Stimulated activated naive CD8-positive, alpha-beta T cell treated with anti-CD3 and anti-CD28 coated beads, Interleukin-15, Interleukin-2, amounts not matched to agents 100 U/mL and 50 U/mL, for 24 hours (primary cell): ENCODE measurements around the gene CHRFAM7A.
"Not testable (repeated sequence)": the region's sequence is repeated elsewhere in the genome, so short reads cannot be mapped to it uniquely, and the experiment has no call there.

Experiments used
- ATAC-seq: fragments of 150-1000 bp; cut with Tn5 transposase; one replicate; pipeline ENCODE4 v1.10.0; 2021
- DNase-seq: peaks from one replicate; pipeline ENCODE4 v3.0.0; 2021

The CHRFAM7A gene

GRCh38 chr15:30321063-30321462, 72.3 kb downstream of the CHRFAM7A start:
- not testable (repeated sequence) for ATAC-seq, DNase-seq

DNA sequence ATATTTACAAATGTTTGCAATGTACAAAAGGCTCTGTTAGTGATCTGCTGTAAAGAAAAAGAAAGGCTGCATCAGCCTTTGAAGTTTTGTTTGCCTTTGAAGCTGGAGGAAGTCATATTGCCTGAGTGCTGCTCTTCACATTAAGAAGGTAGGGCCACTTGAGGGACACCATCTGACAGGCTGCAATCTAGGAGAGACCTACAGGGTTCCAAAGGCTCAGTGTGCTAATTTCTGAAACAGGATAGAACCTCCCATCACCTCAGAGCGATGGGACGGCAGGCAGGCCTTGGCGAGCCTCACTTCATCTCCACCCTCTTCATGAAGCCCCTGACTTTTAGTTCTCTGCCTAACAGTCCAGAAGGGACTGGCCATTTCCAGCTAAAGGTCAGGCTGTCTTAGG, 77.6 kb downstream of the CHRFAM7A start:
- ATAC-seq, DNase-seq: not testable (repeated sequence)

GRCh38 chr15:30310575-30310974, 82.8 kb downstream of the CHRFAM7A start:
- not testable (repeated sequence) for DNase-seq, ATAC-seq
